HepG2 (cell line): ENCODE data around the gene SYCE1. TPM values are rescaled to one million over a fixed set of nuclear protein-coding genes. Genes with fewer than 3 reads are reported as not detected.

Experiments
- ATAC-seq: fragments of 200-7000 bp; cut with Tn5 transposase; 3 replicates; pipeline ENCODE4 v1.9.1; 2020; ENCODE audit warnings: mild to moderate bottlenecking, moderate library complexity
- BruUV-seq: library from RNA; stranded (reverse); fragments of 400-500 nt; replicated peaks from 2 replicates; lab custom pipeline; 2021; lab: Mats Ljungman, UMichigan
- CTCF ChIA-PET: fragments of 300-600 bp; formaldehyde crosslinking; extraction: SDS; loops from one replicate; lab custom pipeline; 2021; ENCODE audit warnings: low total read pairs, inconsistent platforms, low intra/inter-chr PET ratio; lab: Yijun Ruan, JAX
- POLR2A ChIA-PET: fragments of 350-600 bp; sonication (Branson Sonifier 250); formaldehyde crosslinking; loops from one replicate; lab custom pipeline; 2020; ENCODE audit warnings: antibody characterized with exemption, inconsistent platforms; lab: Yijun Ruan, JAX
- DNase-seq: peaks from one replicate; pipeline ENCODE4 v3.0.0-alpha.2; 2015; ENCODE audit warnings: low spot score
- FAIRE-seq: peaks from 3 replicates; lab custom pipeline; 2011; peaks lifted over from hg19 to GRCh38; lab: Jason Lieb, UNC
- H2AFZ ChIP-seq: one replicate; pipeline ENCODE4 v1.6.1; 2011; ENCODE audit warnings: low read length, inconsistent platforms
- H3K27ac ChIP-seq: fragments of 300-600 bp; 3 replicates; pipeline ENCODE4 v1.8.0; 2011; ENCODE audit warnings: mixed run types, mild to moderate bottlenecking, mixed read lengths, low read length, inconsistent platforms; ENCODE audit not compliant: insufficient read depth; ENCODE audit errors: extremely low read length
- H3K27me3 ChIP-seq, 2 experiments: fragments of 200-600 bp in 1 of 2; 2 replicates in 1 of 2; 3 replicates in 1 of 2; pipeline versions ENCODE4 v1.6.0 to v1.8.0; 2011; ENCODE audit warnings: low read length in 2 of 2, mild to moderate bottlenecking in 2 of 2, moderate library complexity in 2 of 2, inconsistent platforms in 1 of 2; ENCODE audit not compliant: insufficient read depth in 2 of 2, control insufficient read depth in 1 of 2
- H3K36me3 ChIP-seq, 2 experiments: fragments of 200-600 bp in 1 of 2; replicated peaks in 1 of 2; 2 replicates in 1 of 2; 3 replicates in 1 of 2; pipeline versions ENCODE4 v1.5.1 to v1.8.0; 2011; ENCODE audit warnings: low read length in 2 of 2, inconsistent platforms in 1 of 2; ENCODE audit not compliant: insufficient read depth in 2 of 2, control insufficient read depth in 1 of 2
- H3K4me1 ChIP-seq: 2 replicates; pipeline ENCODE4 v1.5.1; 2012; ENCODE audit warnings: low read length, inconsistent platforms; ENCODE audit not compliant: insufficient read depth
- H3K4me2 ChIP-seq: 2 replicates; pipeline ENCODE4 v1.6.0; 2011; ENCODE audit warnings: low read depth, low read length, inconsistent platforms
- H3K4me3 ChIP-seq, 3 experiments: fragments of 200-600 bp in 1 of 3; sonication (generic), shearing (Covaris generic) in 1 of 3; replicated peaks in 1 of 3; 2 replicates each; pipeline ENCODE4 v1.5.1; 2011 to 2016; ENCODE audit warnings: low read length in 3 of 3, inconsistent platforms in 2 of 3, low read depth in 2 of 3, mild to moderate bottlenecking in 2 of 3, control low read depth in 1 of 3, mixed read lengths in 1 of 3; ENCODE audit not compliant: insufficient read depth in 1 of 3
- H3K79me2 ChIP-seq: one replicate; pipeline ENCODE4 v1.6.1; 2011; ENCODE audit warnings: low read length, inconsistent platforms; ENCODE audit not compliant: insufficient read depth
- H3K9ac ChIP-seq: 2 replicates; pipeline ENCODE4 v1.6.0; 2011; ENCODE audit warnings: mild to moderate bottlenecking, low read depth, low read length, inconsistent platforms; ENCODE audit not compliant: insufficient read depth
- H3K9me3 ChIP-seq: 2 replicates; pipeline ENCODE4 v1.5.1; 2012; ENCODE audit warnings: mild to moderate bottlenecking, low read length
- H4K20me1 ChIP-seq: 2 replicates; pipeline ENCODE4 v1.6.0; 2011; ENCODE audit warnings: inconsistent platforms, mild to moderate bottlenecking, low read length, moderate library complexity; ENCODE audit not compliant: insufficient read depth
- ATF3 ChIP-seq: sonication (generic); formaldehyde crosslinking; IDR thresholded peaks from 2 replicates; pipeline ENCODE4 v1.4.0; 2020; ENCODE audit warnings: missing genetic modification reagents
- CTCF ChIP-seq: sonication (generic); formaldehyde crosslinking; IDR thresholded peaks from 2 replicates; pipeline ENCODE4 v1.5.0; 2020; ENCODE audit warnings: mild to moderate bottlenecking, missing genetic modification reagents, moderate library complexity
- JUNB ChIP-seq: sonication (generic); formaldehyde crosslinking; IDR thresholded peaks from 2 replicates; pipeline ENCODE4 v1.8.0; 2022; ENCODE audit warnings: missing genetic modification reagents, mild to moderate bottlenecking, borderline replicate concordance
- NCOR1 ChIP-seq: fragments of 200-600 bp; sonication (generic); IDR thresholded peaks from 2 replicates; pipeline ENCODE4 v1.7.0; 2017; ENCODE audit warnings: antibody characterized with exemption, low read length, borderline replicate concordance
- SIX1 ChIP-seq: sonication (generic); formaldehyde crosslinking; IDR thresholded peaks from 2 replicates; pipeline ENCODE4 v1.4.0; 2020; ENCODE audit warnings: missing genetic modification reagents, borderline replicate concordance
- SMC3 ChIP-seq: IDR thresholded peaks from 2 replicates; pipeline ENCODE4 v1.6.1; 2011; ENCODE audit warnings: low read length, improper control_type of control experiment
- TBL1XR1 ChIP-seq: fragments of 150-350 bp; IDR thresholded peaks from 2 replicates; pipeline ENCODE4 v1.6.1; 2014; ENCODE audit warnings: borderline replicate concordance, low read length; ENCODE audit not compliant: partially characterized antibody
- ZFAT ChIP-seq: sonication (generic); formaldehyde crosslinking; conservative IDR thresholded peaks from 2 replicates; pipeline ENCODE4 v1.8.1; 2023; ENCODE audit warnings: missing genetic modification reagents, inconsistent platforms
- ZNF331 ChIP-seq: sonication (generic); formaldehyde crosslinking; IDR thresholded peaks from 2 replicates; pipeline ENCODE4 v1.4.0; 2020; ENCODE audit warnings: missing genetic modification reagents
- ZNF615 ChIP-seq: sonication (generic); formaldehyde crosslinking; IDR thresholded peaks from 2 replicates; pipeline ENCODE4 v1.5.0; 2020; ENCODE audit warnings: mild to moderate bottlenecking, missing genetic modification reagents, borderline replicate concordance
- ZNF691 ChIP-seq: sonication (generic); formaldehyde crosslinking; IDR thresholded peaks from 2 replicates; pipeline ENCODE4 v1.4.0; 2020; ENCODE audit warnings: missing genetic modification reagents, low read depth, mild to moderate bottlenecking, borderline replicate concordance
- ZNF709 ChIP-seq: sonication (generic); formaldehyde crosslinking; IDR thresholded peaks from 2 replicates; pipeline ENCODE4 v1.5.0; 2020; ENCODE audit warnings: mild to moderate bottlenecking, missing genetic modification reagents
- ZNF776 ChIP-seq: sonication (generic); formaldehyde crosslinking; IDR thresholded peaks from 2 replicates; pipeline ENCODE4 v1.4.0; 2020; ENCODE audit warnings: mild to moderate bottlenecking, missing genetic modification reagents
- WGBS: methylation state at CpG from one replicate; pipeline ENCODE4 v1.1.6; 2017; ENCODE audit warnings: low lambda C conversion rate; 5-methylcytosine and 5-hydroxymethylcytosine counted together
- in situ Hi-C: cut with HindIII; loops from 2 replicates; pipeline ENCODE4 v1.10.0; 2017; ENCODE audit warnings: low pct_unique_long_range_greater_than_20kb; ENCODE audit not compliant: extremely low pct_ligation_motif_present
- intact Hi-C: fragments of 100-400 bp; cut with micrococcal nuclease; formaldehyde crosslinking; loops from one replicate; pipeline ENCODE4 v1.10.0; 2022; ENCODE audit not compliant: unreplicated experiment
- polyA plus RNA-seq, 8 experiments: library from polyadenylated mRNA; depleted of rRNA in 3 of 8; stranded (reverse) in 7 of 8; unstranded in 1 of 8; fragments of >200 nt; fragmentation: Illumina TruSeq in 4 of 8; extraction: Trizol in 4 of 8; gene quantifications; 2 replicates each; pipeline versions ENCODE4 v1.2.1 to v1.2.3, GENCODE V29; 2011 to 2016; ENCODE audit warnings: low read depth in 4 of 8, missing spikeins in 1 of 8, mixed read lengths in 1 of 8; ENCODE audit not compliant: insufficient read depth in 1 of 8
- total RNA-seq, 5 experiments: library from RNA; depleted of rRNA; stranded (reverse); fragments of >200 nt; fragmentation: Illumina TruSeq; extraction: Trizol; gene quantifications; 2 replicates each; pipeline ENCODE4 v1.2.3, GENCODE V29; 2016; ENCODE audit warnings: low read depth in 1 of 5
- TF ChIP-seq, protein P1 (sequence below): sonication (generic); formaldehyde crosslinking; IDR thresholded peaks from 2 replicates; pipeline ENCODE4 v1.5.1; 2020; ENCODE audit warnings: mild to moderate bottlenecking, missing genetic modification reagents
- TF ChIP-seq, protein P2 (sequence below): sonication (generic); formaldehyde crosslinking; IDR thresholded peaks from 2 replicates; pipeline ENCODE4 v1.9.0; 2021; ENCODE audit warnings: missing genetic modification reagents, borderline replicate concordance
- TF ChIP-seq, protein P3 (sequence below): IDR thresholded peaks from 2 replicates; pipeline ENCODE4 v1.6.1; 2012; ENCODE audit warnings: inconsistent platforms

SYCE1 gene
- total and polyA plus RNA-seq, 2 of the 13 experiments (the other 11 are each of a cell fraction or from before 2014, with no cell fraction given), result not detected

- no peak overlapping the region for H3K4me2 ChIP-seq
- H3K27me3 ChIP-seq, result peaks cover 0 to 4% of the 10 kb centered on the region in 2 experiments; a peak in 2 of 5 replicates
- CTCF ChIA-PET, result interaction anchor here (1.3 kb wide), 1 partner anchor 171 kb away, joined by 3 read pairs; no protein-coding TSS in a partner anchor
- no peak for DNase-seq
- no peaks in the 10 kb centered on the region for H3K79me2 ChIP-seq
- POLR2A ChIA-PET, result no interaction called here
- WGBS, result 0% methylated on average over 3 of the region's 3 CpGs
- no TSS peak for BruUV-seq
- no peak overlapping the region for H3K9ac ChIP-seq
- no peaks in the 10 kb centered on the region for H3K36me3 ChIP-seq
- in situ Hi-C loops (no loop called here), intact Hi-C loops (loop anchor here (2.0 kb wide), 1 partner anchor 170 kb away; no protein-coding TSS in a partner anchor)
- H2AFZ ChIP-seq, result no peak overlapping the region
- H3K9me3 ChIP-seq, result no peaks in the 10 kb centered on the region
- no peaks in the 10 kb centered on the region for H4K20me1 ChIP-seq
- no peak for ATAC-seq
- H3K4me1 ChIP-seq, result no peaks in the 10 kb centered on the region
- H3K27ac ChIP-seq, result no peak overlapping the region
- no peak overlapping the region for H3K4me3 ChIP-seq
- FAIRE-seq, result no peak
- TF ChIP-seq SIX1, result no peak
- no peak for TF ChIP-seq ZNF615
- TF ChIP-seq ZNF776 (CRISPR knock-in tag), result no peak
- TF ChIP-seq, protein P1, sequence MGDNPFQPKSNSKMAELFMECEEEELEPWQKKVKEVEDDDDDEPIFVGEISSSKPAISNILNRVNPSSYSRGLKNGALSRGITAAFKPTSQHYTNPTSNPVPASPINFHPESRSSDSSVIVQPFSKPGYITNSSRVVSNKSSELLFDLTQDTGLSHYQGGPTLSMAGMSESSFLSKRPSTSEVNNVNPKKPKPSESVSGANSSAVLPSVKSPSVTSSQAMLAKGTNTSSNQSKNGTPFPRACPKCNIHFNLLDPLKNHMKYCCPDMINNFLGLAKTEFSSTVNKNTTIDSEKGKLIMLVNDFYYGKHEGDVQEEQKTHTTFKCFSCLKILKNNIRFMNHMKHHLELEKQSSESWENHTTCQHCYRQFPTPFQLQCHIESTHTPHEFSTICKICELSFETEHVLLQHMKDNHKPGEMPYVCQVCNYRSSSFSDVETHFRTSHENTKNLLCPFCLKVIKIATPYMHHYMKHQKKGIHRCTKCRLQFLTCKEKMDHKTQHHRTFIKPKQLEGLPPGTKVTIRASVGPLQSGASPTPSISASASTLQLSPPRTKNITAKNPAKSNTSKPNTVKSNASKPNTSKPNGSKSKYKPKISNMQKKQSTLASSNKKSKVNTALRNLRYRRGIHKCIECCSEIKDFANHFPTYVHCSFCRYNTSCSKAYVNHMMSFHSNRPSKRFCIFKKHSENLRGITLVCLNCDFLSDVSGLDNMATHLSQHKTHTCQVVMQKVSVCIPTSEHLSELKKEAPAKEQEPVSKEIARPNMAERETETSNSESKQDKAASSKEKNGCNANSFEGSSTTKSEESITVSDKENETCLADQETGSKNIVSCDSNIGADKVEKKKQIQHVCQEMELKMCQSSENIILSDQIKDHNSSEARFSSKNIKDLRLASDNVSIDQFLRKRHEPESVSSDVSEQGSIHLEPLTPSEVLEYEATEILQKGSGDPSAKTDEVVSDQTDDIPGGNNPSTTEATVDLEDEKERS (CRISPR knock-in tag), result no peak
- no peak for TF ChIP-seq ZNF709 (CRISPR knock-in tag)
- TF ChIP-seq JUNB (CRISPR knock-in tag), result no peak
- TF ChIP-seq SMC3, result peak; percentile 19; the same call in 1 of the 2 replicates
- no peak for TF ChIP-seq ATF3 (CRISPR knock-in tag)
- no peak for TF ChIP-seq NCOR1
- no peak for TF ChIP-seq ZNF691 (CRISPR knock-in tag)
- TF ChIP-seq, protein P2, sequence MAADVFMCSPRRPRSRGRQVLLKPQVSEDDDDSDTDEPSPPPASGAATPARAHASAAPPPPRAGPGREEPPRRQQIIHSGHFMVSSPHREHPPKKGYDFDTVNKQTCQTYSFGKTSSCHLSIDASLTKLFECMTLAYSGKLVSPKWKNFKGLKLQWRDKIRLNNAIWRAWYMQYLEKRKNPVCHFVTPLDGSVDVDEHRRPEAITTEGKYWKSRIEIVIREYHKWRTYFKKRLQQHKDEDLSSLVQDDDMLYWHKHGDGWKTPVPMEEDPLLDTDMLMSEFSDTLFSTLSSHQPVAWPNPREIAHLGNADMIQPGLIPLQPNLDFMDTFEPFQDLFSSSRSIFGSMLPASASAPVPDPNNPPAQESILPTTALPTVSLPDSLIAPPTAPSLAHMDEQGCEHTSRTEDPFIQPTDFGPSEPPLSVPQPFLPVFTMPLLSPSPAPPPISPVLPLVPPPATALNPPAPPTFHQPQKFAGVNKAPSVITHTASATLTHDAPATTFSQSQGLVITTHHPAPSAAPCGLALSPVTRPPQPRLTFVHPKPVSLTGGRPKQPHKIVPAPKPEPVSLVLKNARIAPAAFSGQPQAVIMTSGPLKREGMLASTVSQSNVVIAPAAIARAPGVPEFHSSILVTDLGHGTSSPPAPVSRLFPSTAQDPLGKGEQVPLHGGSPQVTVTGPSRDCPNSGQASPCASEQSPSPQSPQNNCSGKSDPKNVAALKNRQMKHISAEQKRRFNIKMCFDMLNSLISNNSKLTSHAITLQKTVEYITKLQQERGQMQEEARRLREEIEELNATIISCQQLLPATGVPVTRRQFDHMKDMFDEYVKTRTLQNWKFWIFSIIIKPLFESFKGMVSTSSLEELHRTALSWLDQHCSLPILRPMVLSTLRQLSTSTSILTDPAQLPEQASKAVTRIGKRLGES (CRISPR knock-in tag), result no peak
- peak; percentile 48 for TF ChIP-seq CTCF
- TF ChIP-seq, protein P3, sequence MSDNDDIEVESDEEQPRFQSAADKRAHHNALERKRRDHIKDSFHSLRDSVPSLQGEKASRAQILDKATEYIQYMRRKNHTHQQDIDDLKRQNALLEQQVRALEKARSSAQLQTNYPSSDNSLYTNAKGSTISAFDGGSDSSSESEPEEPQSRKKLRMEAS, result no peak
- no peak for TF ChIP-seq ZNF331
- TF ChIP-seq ZFAT (CRISPR knock-in tag), result no peak
- TF ChIP-seq TBL1XR1, result no peak
Measured at GRCh38 chr10:133608855-133609254, 43.5 kb upstream of the SYCE1 start.
